Right lung (tissue), 5 donors: Measurements from ENCODE around the gene RXRA. TPM values are rescaled to one million over a fixed set of nuclear protein-coding genes. Genes with fewer than 3 reads are reported as not detected.

Experiments
- DNase-seq, 2 donors: peaks; one replicate each; pipeline ENCODE4 v3.0.0-alpha.2; 2013
- polyA plus RNA-seq, 5 donors: library from polyadenylated mRNA; unstranded; fragments of 120-200 nt; gene quantifications; one replicate each; pipeline versions ENCODE4 v1.2.1 to v1.2.3, GENCODE V29; 2013; ENCODE audit warnings: inconsistent platforms in 1 of 5, low replicate concordance in 1 of 5; ENCODE audit not compliant: insufficient read length in 5 of 5, insufficient read depth in 1 of 5

RXRA gene
- polyA plus RNA-seq, 5 donors: 34.3 to 68.9 (median 47.8) TPM

DNA sequence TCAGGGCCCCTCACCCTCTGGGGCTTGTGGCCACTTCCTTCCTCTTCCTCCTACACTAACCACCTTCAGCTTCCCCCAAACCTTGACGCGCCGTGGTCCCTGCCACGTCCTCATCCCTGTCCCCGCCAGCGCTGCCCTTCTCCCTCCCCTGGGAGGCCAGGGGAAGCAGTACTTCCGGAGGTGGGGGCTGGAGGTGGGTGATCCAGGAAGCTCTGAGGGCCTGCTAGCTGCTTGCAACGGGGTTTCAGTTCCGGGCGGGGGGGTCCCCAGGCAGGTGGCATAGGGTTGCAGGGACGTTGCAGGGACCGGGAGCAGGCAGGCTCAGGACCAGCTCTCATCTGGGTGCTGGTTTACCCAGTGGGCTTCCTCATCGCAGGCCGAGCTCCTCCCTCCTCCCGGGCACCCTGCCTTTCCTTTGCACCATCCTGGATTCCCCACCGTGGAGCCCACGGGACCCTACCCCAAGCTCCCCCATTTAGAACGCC, 70.0 kb downstream of the RXRA start:
- no peak for DNase-seq

- DNase-seq: no peak
Observed at GRCh38 chr9:134396825-134397224, 70.6 kb downstream of the RXRA start.

DNA sequence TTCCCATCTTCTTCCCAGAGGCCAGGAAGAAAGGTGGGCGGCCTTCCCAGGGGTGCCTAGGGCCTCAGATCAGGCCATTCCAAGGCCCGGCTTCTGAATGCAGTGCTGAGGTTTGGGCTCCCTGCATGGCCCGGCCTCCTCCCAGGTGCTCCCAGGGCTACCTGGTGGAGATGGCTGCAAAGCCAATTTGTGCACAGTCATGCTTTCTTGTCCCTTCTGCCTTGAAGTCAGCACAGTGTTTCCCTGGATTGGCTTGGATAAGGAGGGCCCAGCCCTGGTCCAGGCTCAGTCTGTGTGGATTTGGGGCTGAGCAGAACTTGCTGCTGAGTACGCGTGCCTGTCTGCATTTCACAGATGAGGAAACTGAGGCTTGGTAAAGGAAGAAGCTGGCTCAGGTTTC, 72.5 kb downstream of the RXRA start:
- no peak for DNase-seq

DNA sequence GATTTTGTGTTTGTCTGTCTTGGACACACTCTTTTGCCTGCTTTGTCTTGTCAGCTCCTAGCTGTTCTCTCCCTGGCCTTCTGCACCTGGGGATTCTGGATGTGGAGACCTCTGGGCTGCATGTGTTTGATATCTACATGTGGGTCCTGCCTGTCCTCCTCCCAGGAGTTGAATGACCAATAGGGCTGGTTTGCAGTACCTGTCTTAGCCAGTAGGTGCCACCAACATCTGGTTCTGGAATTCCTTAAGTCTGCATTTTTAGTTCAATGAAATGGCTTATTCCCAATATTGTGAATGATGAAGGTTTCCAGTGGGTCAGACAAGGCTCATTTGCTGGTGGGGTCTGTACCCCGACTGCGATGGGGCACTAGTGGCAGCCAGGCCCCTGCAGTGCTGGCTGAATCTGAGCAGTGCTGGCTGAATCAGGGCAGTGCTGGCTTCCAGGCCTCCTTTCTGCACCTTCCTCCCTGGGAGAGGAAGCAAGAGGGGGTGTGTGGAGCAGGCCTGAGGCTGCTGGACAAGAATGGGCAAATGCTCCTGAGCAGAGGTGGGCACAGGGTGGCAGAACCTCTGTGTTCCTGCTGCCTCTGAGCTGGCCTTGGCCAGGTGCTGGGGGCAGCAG, 73.3 kb downstream of the RXRA start:
- no peak for DNase-seq

DNA sequence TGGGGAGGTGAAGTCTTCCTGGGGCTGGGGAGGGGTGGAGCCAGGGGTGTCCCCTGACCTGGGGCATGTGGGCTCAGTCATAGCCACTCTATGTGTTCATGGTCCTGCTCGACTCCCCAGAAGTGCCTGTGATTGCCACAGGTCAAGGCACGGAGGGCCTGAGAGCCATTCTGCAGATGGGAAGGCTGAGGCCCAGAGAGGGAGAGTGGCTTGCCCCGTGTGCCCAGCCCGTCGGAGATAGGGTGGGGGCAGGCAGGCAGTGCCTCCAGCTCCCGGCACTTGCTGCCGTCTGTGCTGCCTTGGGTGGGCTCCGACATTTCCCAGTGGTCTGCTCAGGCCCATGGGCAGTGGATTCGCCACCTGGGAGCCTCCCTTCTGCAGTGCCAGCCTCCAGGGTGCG, 74.0 kb downstream of the RXRA start:
- DNase-seq: no peak

- no peak for DNase-seq
Observed at GRCh38 chr9:134401391-134401790, 75.1 kb downstream of the RXRA start.

DNA sequence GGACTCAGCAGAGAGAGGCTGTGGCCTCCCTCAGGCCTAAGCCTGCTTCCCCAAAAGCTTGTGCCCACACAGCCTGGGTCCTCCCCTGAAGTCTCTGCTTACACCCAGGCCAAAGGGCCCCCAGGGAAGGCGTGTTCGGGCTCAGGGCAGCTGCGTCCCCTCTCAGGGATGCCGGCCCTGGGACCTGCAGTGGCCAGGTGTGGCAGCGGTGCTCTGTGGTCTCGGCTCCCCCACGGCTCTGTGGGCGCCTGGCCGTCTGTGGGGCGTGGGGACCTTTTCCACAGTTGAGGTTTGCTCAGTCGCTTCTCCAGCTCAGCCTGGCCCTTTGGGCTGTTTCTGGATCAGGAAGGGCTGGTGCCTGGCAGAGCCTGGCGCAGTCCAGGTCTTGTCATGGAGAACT, 75.9 kb downstream of the RXRA start:
- DNase-seq: no peak

- DNase-seq: no peak
Observed at GRCh38 chr9:134403292-134403681, 77.0 kb downstream of the RXRA start.

DNA sequence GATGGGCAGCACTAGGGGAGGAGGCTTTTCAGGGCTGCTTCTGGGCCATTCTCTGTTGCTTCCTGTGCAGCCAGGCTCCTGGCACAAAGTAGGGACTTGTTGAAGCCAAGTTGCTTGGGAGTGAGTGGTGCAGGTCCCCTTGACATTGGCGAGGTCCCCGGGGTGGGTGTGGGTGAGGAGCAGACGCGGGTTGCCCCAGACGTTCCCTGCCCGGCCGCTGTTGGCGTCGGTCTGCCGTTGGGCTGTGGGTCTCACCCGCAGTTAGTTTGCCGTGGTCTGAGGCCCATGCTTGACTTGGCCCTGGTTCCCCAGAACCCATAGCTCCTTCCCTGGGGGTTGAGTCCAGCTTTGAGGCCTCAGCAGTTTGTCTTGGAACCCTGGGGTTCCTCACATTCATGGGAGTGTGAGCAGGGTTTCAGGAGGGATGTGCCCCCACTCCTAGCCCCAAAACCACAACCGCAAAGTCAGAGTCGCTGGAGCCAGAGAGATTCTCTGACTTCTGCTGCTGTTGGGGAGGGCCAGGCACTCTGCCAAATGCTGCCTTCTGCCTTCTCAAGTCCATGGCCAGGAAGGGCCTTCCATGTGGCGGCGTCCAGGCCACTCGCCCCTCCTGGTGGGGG, 77.5 kb downstream of the RXRA start:
- DNase-seq: peak; percentile 54 to 61

- no peak for DNase-seq
Observed at GRCh38 chr9:134404376-134405358, 78.4 kb downstream of the RXRA start.

GRCh38 chr9:134405527-134405926, 79.3 kb downstream of the RXRA start:
- no peak for DNase-seq

DNA sequence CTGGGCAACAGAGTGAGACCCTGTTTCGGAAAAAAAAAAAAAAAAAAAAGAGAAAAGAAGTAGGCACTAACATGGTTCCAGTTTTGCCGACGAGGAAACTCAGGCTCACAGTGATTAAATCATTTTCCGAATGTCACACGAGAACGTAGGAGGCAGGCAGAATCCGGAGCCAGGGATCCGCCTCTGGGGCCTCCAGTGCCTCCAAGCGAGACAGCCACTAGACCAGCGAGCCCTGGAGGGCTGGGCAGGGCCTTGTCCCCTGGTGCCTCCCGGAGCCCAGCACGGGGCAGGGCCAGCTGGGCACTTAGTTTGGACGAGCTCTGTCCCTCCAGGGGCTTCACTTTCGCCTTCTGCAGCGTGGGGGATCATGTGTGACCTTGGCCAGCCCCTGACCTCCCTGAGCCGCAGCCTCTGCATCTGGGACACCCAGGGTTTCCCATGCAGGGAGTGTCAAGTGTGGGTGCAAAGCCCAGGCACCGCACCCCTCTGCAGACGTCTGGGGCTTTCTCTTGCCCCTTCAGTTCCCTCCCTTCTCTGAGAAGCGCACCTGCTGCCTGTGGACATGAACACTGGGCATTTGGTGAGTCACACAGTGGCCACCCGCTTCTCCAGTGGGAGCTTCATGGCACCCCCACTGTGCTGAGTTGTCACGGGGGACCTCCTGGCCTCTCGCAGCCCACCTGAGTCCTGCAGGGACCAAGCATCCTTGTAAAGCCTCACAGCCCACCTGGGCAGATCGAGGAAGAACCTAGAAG, 80.3 kb downstream of the RXRA start:
- DNase-seq: no peak

GRCh38 chr9:134407121-134407779, 81.0 kb downstream of the RXRA start:
- DNase-seq: peak; percentile 82 to 83

DNA sequence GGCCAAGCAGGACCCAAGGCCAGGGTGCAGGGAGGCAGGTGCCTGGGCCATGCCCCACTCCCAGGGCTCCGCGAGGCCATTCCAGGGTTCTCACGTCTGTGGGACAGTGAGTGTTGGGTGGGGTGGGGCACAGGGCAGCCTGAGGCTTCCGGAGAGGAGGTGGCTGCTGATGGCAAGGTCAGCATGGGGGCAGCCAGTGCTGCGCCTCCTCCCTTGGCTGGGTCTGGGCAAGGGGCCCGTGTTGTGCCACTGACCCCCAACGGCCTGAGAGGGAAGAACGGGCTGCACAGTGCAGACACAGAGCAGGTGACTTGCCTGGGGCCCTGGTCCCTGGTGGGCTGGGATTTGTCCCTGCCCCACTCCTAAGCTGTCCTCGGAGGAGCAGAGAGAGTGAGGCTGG, 82.1 kb downstream of the RXRA start:
- DNase-seq: no peak

DNA sequence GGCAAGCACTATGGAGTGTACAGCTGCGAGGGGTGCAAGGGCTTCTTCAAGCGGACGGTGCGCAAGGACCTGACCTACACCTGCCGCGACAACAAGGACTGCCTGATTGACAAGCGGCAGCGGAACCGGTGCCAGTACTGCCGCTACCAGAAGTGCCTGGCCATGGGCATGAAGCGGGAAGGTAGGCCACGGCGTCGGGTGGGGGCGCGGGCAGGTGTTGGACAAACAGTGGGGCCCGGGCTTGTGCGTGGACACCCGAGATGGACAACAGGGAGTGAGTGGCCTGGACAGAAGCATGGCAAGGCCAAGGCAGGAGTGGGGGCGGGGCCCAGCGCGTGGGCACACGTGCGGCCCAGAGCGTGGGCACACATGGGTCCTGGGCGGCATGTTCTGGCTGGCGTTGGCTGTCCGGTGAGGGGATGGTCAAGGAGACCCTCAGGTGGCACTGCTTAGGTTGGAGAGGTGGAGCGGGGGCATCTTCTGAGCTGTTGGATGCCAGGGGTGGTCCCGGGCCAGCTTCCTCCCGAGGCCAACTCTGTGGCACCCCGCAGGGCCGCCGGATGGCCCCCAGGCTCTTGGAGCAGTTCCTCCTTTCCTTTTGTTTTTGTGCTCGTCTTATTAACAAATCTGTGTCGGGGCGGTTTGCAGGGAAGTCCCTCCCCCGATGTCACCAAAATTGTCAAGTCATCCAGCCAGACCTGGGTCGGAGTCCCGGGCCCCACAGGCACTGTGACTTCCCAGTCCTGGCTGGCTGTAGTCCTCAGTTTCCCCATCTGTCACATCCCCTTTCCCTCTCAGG, 82.9 kb downstream of the RXRA start:
- no peak for DNase-seq

- DNase-seq: no peak
Observed at GRCh38 chr9:134410071-134410834, 84.0 kb downstream of the RXRA start.

- no peak for DNase-seq
Observed at GRCh38 chr9:134410835-134411217, 84.6 kb downstream of the RXRA start.

DNA sequence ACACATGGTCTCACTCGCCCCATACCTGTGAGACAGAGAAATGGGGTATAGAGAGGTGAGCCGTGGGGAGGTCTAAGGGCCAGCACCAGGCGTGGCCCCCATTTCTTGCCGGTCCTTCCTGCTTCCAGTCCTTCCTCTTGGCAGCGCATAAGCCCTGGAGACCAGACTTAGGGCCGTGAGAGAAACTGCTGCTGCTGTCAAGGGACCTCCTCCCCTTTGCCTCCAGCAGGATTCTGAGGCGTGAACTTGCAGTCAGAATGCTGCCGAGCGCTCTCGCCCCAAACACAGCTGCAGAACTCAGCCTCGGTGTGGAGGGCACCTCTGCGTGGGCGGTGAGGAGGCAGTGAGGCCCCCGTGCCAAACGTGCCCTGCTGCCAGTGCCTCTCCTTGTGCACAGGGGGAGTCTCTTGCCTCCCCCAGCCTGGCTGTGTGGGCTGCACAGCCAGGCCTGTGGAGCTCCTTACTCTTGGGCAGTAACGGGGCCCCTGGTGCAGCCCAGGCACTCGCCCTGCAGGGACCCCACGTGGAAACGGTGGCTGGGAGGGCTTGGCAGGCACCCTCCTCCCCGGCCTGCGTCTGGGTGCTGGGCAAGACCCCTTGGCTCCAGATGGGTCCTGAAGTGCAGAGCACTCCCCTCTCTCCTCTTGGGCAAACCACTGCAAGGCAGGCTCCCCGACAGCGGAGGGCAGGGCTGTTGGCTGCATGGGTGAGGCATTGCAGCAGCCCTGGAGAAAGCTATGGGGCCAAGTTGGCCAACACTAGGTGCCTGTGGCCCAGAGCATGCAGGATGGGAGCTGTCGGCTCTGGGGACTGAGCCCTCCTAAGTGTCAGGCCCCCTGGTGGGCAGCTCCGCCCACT, 85.4 kb downstream of the RXRA start:
- DNase-seq: no peak

GRCh38 chr9:134412298-134412711, 86.0 kb downstream of the RXRA start:
- DNase-seq: peak in 1 of 2 donors; percentile 33
